DMS53 (cell line): ENCODE measurements around the gene APOD.
A peak's percentile ranks its signal among the peaks of the same experiment; 100 is the strongest.

Source experiments
- DNase-seq: peaks from one replicate; lab custom pipeline; 2025; lab: John Stamatoyannopoulos, UW

The APOD gene

DNA sequence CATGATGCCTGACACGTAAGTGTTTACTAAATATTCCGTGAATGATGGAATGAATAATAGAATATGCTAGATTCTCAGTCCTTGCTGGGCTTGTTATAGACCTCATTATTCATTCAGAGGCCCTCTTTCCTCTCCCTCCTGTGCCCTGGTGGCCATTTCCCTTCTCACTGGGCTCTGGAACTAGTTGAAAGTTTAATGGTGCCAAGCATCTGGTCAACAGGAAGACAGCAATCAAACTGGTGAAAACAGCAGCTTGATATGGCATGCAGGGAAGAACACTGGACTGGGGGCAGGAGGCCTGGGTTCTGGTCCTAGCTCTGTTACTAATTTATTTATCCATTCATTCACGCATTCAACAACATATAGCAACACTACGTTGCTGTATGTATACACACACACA, 3.7 kb upstream of the APOD start:
- DNase-seq, result no peak

DNA sequence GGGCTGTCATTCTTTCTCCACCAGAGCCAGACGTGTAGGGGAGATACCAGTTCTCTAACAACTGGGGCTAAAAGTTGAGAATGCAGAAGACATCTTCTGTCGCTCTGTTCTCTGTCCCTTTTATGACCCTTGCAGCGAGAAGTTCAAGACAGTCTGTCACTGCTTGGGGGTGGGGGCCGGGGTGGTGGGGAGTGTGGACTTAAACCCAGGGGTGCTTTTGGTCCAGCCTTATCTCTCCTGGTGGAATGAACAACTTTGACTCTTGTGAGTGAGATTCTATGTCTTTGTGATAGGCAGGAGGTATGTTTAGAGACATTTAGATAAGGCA, 767 bp upstream of the APOD start:
- no peak for DNase-seq

DNA sequence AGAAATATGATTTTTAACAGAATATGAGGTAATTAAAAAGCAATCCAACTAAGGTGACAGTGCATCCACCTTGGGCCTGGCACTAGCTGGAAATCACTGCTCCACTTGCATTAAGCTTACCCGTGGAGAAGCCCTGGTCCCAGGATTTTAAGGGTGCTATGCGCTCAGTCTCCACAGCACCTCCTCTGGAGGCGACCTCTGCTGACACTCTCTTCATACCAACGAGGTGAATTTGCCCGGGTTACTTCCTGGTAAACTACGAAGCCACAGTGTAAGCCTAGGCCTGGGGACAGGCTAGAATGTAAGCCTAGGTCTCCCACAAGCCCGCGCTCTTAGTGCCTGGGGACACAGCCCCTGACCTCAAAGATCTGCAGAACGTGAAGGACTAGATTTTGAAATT, 793 bp downstream of the APOD start:
- peak; percentile 49 for DNase-seq

DNA sequence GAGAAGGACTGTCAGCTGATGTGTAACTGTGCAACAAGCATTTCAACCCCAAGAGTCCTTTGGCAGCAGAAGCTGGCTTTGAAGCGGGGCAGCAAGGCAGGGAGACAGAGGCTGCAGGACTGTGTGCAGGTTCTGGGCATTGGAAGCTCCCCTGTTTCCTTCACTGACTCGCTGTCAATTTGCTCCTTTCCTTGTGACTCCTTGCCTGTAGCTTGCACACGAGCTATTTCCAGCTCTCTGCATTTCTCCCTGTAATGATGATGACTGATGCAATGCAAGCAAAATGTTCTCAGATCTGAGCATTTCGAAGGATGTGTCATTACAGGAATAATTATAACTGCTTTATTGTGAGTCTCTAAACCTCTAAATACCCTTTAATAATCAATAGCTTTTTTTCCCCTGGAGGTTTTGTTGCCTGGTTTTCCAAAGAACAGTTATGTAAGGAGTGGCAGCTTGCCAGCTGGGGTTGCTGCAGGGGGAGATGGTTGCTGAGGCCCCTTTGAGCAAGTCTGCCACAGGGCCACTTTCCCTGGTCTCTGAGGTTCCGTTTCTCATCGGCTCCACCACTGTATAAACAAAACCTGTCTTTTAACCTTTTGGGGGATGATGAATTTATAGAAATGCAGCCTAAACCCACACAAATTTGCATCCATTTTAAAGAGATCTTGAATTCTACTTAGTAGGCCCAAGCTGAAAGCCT, 2.8 kb downstream of the APOD start:
- DNase-seq, result no peak

DNA sequence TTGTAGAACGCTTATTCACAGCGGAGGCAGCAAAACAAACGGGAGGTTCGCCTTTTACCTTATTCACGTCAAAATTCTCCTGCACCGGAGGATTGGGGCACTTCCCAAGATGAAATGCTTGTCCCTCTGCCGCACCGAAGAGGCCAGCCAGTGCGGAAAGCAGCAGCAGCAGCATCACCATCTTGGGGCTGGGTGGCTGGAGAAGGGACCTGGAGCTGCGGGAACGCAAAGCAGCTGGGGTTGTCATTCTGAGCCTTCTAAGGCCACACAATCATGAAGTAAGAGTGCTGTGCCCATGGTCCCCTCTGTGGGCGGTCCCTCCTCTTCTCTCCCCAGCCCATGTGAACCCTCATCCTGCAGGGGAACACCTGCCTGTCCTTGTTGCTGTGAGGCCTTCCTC, 4.5 kb downstream of the APOD start:
- no peak for DNase-seq

DNA sequence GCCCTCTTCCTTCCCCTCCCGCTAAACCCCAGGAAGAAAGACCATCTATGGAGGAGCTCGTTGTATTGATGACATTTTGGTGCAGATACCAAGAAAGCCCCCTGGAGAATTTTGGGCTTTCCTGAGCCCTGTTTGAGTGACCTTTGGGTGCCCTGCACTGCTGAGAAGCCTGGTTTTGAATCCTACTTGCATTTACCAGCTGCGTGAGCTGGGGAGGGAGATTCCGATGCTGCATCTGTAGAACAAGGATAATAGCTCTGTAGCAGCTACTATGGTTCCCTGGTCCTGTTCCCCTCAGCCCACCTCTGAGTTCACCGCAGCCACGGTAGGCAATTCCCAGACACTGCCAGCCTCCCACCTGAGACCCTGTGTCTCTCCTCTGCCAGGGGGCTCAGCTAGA, 5.2 kb downstream of the APOD start:
- no peak for DNase-seq

DNA sequence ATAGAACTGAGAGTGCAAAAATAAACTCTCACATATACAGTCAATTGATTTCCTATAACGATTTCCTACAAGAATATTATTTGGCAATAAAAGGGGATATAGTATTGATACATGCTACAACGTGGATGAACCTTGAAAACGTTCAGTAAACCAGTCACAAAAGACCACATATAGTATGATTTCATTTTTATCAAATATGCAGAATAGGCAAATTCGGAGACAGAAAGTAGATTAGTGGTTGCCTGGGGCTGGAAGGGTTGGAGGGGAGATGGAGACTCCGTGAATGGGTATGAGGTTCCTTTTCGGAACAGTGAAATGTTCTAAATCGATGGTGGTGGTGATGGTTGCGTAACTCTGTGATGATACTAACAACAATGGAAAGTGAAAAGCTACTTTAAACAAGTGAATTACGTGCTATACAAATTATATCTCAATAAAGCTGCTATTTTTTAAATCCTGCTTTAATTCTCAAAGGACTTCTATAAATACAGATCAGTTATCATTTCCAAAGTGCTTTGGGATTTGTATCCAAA, 6.0 kb downstream of the APOD start:
- DNase-seq, result no peak

DNA sequence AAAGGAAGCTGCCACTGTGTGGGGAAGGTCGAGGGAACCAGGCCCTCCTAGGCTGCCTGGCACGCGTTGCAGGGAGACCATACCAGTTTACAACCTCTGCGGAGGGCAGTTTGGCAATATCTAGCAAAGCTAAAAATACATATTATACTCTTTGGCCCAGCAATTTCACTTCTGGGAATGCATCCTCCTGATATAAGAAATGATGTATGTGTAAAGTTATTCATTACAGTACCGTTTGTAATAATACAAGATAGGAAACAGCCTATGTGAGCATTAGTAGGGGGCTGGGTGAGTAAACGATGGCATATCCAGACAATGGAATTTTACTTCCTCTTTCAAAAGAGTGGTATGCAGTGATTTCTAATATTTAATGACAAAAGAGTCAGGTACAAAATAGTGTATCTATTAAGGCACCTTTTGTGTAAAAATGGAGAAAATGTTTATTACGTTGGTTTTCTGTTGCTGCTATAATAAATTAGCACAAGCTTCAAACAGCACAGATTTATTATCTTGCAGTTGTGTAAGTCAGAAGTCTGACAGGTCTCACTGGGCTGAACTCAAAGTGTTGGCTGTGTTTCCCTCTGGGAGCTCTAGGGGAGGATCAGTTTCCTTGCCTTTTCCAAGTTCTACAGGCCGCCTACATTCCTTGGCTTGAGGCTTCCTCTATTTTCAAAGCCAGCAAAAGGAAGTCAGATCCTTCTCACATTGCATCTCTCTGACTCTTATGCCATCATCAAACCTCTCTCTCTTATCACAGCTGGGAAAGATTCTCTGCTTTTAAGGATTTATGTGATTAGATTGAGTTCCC, 9.0 kb downstream of the APOD start:
- no peak for DNase-seq

DNA sequence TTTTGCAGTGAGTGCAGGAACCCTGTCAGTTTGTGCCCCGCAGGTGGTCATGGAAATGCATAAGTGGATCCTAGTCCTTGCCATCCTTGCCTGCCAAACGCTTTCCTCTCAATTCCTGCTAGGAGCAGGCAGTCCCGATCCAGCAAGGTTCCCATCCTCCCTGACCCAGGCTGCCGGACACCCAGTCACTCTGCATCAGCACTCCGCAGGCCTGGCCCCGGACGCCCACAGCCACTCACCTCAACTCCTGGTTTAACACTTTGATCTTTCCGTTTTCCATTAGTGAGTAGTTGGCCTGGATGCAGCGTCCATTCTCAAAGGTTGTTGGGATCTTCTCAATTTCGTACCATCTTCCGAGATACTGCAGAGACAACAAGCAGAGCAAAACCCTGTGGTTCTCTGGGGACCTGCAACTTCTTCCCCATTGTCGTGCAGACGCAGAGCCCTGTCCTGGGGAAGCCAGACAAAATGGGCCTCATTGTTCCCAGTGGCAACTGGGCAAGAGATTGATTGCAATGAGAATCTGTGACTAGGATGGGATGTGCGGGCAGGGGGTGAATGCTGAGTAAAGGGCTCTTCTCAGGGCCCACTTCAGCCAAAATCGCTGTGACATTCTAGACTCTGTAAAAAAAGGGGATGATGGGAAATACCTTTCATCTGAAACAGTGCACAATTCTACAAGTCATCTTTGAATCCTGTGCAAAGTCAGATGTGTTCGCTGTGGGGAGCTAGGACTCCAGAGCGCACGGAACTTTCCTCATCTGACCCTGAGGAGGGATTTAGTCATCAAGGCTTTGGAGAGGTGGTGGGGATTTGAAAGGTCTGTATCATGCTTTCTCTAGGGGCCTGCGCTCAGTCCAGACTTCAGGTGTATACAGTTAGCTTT, 9.9 kb downstream of the APOD start:
- DNase-seq, result no peak

DNA sequence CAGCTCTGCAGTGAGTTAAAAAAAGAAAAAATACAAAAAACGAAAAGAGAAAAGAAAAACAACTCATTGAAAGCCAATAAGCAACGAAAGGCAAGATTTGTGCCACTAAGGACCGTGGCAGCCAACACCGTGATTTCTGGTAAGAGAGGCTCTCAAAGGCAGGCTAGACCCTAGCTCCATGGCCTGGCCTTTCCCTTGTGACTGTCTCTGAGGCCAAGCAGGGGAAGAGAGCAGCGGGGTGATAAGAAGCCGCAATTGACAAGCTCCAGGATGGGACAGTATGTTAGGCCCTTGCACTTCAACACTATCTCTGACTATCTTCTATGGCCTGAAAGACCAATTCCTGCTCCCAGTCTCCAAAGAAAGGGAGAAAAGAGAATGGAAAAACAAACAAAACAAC, 12.4 kb downstream of the APOD start:
- DNase-seq, result no peak

DNA sequence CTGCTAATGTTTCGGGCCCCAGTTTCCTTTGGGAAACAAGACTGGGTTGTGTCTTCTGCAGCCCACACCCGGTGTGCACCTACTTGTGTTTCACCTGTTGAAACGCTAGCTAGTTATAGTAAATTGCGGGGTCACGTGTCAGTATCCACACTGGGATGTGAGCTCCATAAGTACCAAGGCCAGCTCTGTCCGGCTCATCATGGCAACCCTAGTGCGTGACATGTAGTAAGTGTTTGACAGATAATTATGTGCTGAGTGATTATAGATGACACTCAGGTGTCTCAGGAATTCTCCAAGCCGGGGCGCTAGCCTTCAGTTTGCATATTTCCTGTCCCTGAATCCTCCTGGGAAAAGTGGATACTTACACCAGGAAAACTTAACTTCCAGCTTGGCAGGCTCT, 12.8 kb downstream of the APOD start:
- no peak for DNase-seq

DNA sequence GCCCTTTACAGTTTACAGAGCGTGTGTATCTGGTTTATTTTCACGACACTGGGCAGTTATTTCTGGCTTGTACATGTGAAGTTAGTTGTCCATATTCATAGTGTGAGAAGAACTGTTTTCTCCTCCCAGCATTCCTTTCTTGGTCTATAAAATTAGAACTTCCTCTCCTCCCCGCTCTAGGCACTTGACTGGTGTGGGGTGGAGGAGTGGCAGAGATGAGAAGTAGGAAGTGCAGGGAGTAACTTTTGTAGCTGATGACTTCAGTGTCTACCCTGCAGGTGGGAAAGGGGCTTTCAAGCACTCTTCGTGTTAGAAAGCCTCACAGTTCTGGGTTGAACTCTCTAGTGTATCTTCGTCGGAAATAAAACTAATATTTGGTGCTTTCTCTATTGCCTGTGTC, 13.4 kb downstream of the APOD start:
- no peak for DNase-seq

DNA sequence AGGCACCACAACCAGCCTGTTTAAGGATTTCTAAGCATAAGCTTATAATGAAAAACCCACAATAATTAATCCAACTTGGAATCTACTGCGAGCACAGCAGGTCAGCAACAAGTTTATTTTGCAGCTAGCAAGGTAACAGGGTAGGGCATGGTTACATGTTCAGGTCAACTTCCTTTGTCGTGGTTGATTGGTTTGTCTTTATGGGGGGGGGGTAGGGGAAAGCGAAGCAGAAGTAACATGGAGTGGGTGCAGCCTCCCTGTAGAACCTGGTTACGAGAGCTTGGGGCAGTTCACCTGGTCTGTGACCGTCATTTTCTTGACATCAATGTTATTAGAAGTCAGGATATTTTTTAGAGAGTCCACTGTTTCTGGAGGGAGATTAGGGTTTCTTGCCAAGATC, 15.1 kb downstream of the APOD start:
- DNase-seq, result no peak

DNA sequence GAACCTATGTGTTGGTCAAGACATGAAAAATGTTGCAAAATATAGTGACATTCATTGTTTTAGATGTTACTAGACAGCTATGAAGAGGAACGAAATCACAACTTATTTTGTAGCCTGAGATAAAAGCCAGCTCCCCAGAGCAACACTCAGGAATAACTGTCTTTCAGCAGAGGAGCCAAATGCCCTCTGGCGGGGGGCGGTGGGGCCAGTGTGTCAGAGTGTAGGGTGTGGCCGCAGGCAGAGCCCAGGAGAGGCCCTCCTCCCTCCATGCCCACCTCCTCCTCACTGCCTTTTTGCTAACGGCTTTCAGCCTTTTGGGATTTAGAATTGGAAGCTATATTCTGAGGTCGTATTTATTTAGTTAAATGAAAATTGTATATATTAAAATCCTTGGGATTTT, 16.9 kb downstream of the APOD start:
- DNase-seq, result no peak

DNA sequence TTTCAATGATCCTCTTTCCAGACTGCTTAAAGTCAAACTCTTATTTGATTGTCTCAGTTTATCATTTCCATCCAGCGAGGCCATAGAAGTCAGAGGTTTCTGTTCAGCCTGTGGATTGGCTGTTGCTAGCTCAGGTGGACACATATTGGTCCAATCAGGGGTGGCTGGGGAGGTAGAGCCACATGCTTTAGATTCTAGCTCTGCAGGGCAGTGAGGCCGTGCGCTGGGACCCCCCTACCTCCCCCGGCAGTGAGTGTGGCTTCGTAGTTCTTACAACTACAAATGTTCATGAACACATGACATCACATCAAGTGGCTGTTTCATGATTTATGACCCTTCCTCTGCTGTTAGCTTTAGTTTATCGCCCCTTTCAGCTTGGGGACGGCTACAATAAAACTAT, 18.0 kb downstream of the APOD start:
- no peak for DNase-seq

DNA sequence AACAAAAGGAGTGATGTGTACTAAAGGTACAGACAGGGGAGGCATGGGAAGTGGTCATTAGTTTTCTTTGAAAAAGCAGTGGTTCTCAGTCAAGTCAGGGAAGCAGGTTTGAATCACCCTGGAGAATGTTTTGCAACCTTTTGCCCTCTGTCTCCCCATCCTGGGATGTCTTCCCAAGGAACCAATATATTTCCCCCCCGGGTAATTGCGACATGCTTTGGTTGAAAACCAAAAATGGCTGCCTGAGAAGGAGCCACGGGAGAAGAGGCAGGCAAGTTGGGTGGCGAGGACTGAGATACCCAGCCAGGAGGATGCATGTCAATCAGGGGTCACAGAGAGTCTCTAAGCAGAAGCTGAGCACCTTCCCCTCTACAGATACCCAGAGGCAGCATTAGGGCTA, 20.4 kb downstream of the APOD start:
- DNase-seq, result no peak

DNA sequence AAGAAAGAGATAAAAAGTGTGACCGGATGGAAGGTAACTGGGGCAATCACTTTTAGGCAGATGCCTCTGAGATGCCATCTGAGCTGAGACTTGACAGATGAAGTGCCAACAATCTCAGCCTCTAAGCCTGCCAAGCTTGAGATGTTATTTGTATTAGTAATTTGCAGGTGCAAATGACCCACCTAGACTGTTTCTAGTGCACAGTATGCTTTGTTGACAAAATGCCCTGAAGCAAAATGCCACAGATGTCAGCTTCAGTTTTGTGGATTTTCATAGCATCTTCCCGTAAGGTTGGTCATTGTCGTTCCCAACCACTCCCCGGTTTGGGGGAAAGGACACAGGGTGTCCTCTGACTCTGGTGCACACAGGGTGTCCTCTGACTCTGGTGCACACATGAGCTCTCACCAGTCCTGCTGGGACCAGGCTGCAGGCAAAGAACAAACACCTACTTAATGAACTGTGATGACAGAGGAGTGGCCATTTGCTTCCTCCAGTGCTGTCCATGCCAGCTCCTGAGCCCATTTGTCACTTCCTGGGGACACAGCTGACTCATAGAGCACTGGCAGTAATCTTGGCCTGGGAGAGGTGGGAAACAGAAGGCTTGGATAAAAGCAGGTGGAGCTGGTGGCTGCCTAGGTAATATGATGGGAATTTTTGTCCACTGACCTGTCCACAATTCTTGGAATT, 23.9 kb downstream of the APOD start:
- DNase-seq, result peak; percentile 74

DNA sequence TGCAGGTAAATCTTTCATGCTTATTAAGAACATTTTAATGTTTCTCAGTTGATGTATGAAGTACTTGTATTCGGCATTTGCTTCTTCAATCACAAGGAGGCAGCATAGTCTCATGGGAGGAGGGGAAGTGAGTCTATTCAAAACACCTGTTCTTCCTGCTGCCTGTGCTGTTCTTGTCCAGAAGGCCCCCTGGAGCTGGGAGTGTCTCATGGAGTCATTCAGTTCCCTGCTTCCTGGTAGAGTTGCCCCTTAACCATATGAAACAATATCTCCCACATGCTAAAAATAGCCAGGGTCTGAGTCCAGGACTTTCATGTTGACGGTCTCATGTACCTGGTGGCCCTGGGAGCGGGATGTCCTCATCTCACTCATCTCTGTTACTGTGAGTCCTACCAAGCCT, 25.1 kb downstream of the APOD start:
- peak; percentile 73 for DNase-seq

DNA sequence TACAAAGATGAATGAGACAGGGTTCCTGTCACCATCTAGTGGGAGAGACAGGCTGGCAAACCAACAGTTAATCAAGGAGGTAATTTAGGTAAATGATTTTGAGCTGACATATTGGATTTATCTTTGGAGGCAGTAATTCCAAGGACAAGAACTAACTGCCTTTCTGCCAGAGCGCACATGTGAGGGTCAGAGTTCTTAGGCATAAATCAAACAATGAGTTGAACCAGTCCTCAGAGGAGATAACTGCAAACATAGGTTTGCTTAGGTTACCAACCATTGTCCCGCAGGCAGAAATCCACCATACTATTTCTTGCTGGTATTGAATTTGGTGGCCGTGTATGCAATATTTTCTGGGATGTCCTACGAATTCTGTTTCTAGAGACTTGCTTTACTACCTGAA, 26.4 kb downstream of the APOD start:
- no peak for DNase-seq

DNA sequence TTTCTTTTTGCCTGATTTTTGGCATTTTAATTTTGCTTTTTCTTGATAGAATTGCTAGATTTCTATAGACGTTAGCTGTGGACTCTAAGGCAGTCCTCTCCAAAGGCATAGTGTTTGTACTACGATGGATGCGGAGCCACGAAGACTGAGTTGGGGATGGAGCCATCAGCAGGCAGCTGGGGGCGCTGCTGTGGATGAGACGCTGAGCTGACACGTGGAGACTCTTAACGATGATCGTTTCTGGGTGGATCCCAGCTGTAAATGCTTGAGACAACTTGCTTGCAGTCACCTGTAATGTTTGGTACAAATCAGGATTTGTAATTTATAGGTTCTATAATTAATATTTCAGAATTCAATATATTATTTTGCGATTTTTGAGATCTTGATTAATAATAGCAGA, 27.4 kb downstream of the APOD start:
- DNase-seq, result peak; percentile 44

DNA sequence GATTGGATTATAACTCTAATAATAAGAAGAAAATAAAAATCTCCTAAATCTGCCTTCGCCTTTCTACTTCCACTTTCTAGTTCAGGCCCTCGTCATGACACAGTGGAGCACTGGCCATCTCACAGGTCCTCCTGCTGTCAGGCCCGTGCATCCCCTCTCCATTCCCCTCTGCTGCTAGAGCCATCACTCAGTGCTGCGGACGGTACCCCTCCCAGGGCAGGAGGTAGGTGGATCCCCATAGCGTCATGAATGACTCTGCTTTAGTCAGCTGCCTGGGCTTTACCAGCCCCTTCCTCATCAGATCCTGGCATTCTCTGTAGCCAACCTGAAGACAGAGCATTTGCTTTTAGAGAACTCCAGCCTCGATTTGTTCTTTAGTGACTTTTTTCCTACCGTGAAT, 28.6 kb downstream of the APOD start:
- no peak for DNase-seq

DNA sequence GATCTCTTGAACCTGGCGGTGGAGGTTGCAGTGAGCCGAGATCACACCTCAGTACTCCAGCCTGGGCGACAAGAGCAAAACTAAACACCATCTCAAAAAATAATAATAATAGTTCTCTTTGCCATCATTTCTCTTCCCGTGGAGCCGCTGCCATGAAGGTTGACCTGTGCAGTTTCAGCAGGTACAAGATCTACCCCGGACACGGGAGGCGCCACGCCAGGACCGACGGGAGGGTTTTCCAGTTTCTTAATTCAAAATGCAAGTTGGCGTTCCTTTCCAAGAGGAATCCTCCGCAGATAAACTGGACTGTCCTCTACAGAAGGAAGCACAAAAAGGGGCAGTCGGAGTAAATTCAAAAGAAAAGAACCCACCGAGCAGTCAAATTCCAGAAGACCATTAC, 29.3 kb downstream of the APOD start:
- no peak for DNase-seq
